MM.1S (cell line): ENCODE results near the gene ZNF699.

Source experiments
- DNase-seq: peaks from one replicate; pipeline ENCODE4 v3.0.0-alpha.2; 2015
- H2AFZ ChIP-seq: fragments of 300-600 bp; sonication (generic); 2 replicates; pipeline ENCODE4 v1.6.0; 2016; ENCODE audit warnings: antibody characterized with exemption, low read length
- H3F3A ChIP-seq: fragments of 300-600 bp; sonication (generic); 2 replicates; pipeline ENCODE4 v1.6.1; 2016; ENCODE audit warnings: mild to moderate bottlenecking, antibody characterized with exemption, low read length, moderate library complexity, mixed read lengths; ENCODE audit not compliant: insufficient read depth
- H3K27ac ChIP-seq: fragments of 300-600 bp; sonication (generic); 2 replicates; pipeline ENCODE4 v1.5.1; 2016; ENCODE audit warnings: mild to moderate bottlenecking, low read length
- H3K27me3 ChIP-seq: fragments of 300-600 bp; sonication (generic); replicated peaks from 2 replicates; pipeline ENCODE4 v1.6.0; 2016; ENCODE audit warnings: low read length; ENCODE audit not compliant: insufficient read depth
- H3K36me3 ChIP-seq: fragments of 300-600 bp; sonication (generic); replicated peaks from 2 replicates; pipeline ENCODE4 v1.6.1; 2016; ENCODE audit warnings: mild to moderate bottlenecking, low read length, mixed read lengths; ENCODE audit not compliant: insufficient read depth
- H3K4me1 ChIP-seq: fragments of 300-600 bp; sonication (generic); 2 replicates; pipeline ENCODE4 v1.6.1; 2016; ENCODE audit warnings: low read length, mixed read lengths
- H3K4me2 ChIP-seq: fragments of 300-600 bp; sonication (generic); 2 replicates; pipeline ENCODE4 v1.6.0; 2016; ENCODE audit warnings: low read depth, low read length
- H3K4me3 ChIP-seq: fragments of 300-600 bp; sonication (generic); 2 replicates; pipeline ENCODE4 v1.5.1; 2016; ENCODE audit warnings: low read length, mixed read lengths
- H3K79me2 ChIP-seq: fragments of 300-600 bp; sonication (generic); 2 replicates; pipeline ENCODE4 v1.6.1; 2016; ENCODE audit warnings: mixed run types, low read length, mixed read lengths
- H3K9ac ChIP-seq: fragments of 300-600 bp; sonication (generic); 2 replicates; pipeline ENCODE4 v1.6.1; 2016; ENCODE audit warnings: low read length, mixed read lengths
- H3K9me2 ChIP-seq: fragments of 300-600 bp; sonication (generic); replicated peaks from 2 replicates; pipeline ENCODE4 v1.6.1; 2016; ENCODE audit warnings: mild to moderate bottlenecking, low read length, mixed read lengths; ENCODE audit not compliant: insufficient read depth
- H3K9me3 ChIP-seq: fragments of 300-600 bp; sonication (generic); replicated peaks from 2 replicates; pipeline ENCODE4 v1.6.1; 2016; ENCODE audit warnings: mild to moderate bottlenecking, low read length, mixed read lengths; ENCODE audit not compliant: insufficient read depth
- H4K20me1 ChIP-seq: fragments of 300-600 bp; sonication (generic); 2 replicates; pipeline ENCODE4 v1.6.1; 2016; ENCODE audit warnings: mild to moderate bottlenecking, low read length, moderate library complexity, mixed read lengths; ENCODE audit not compliant: insufficient read depth
- CTCF ChIP-seq: fragments of 300-600 bp; sonication (generic); IDR thresholded peaks from 2 replicates; pipeline ENCODE4 v1.5.1; 2016; ENCODE audit warnings: antibody characterized with exemption, low read length, mixed read lengths
- EZH2 ChIP-seq: fragments of 300-600 bp; sonication (generic); optimal IDR thresholded peaks from 2 replicates; pipeline ENCODE3; 2017; ENCODE audit warnings: low read depth, mild to moderate bottlenecking, antibody characterized with exemption, low read length, mixed read lengths
- EZH2phosphoT487 ChIP-seq: fragments of 300-600 bp; sonication (generic); IDR thresholded peaks from 2 replicates; pipeline ENCODE4 v1.6.1; 2018; ENCODE audit warnings: antibody characterized with exemption, low read length

Gene ZNF699

GRCh38 chr19:9352505-9352904 lies 42.9 kb upstream of the ZNF699 start:
- no peaks in the 10 kb centered on the region for H3F3A ChIP-seq
- H3K9ac ChIP-seq: no peak overlapping the region
- H3K9me2 ChIP-seq: no peaks in the 10 kb centered on the region
- H3K4me2 ChIP-seq: no peak overlapping the region
- no peaks in the 10 kb centered on the region for H3K4me1 ChIP-seq
- H4K20me1 ChIP-seq: no peaks in the 10 kb centered on the region
- no peaks in the 10 kb centered on the region for H3K79me2 ChIP-seq
- no peaks in the 10 kb centered on the region for H3K27me3 ChIP-seq
- H3K9me3 ChIP-seq: no peaks in the 10 kb centered on the region
- no peak overlapping the region for H2AFZ ChIP-seq
- no peak for TF ChIP-seq EZH2phosphoT487
- H3K4me3 ChIP-seq: no peak overlapping the region
- no peak overlapping the region for H3K27ac ChIP-seq
- H3K36me3 ChIP-seq: no peaks in the 10 kb centered on the region
- no peak for DNase-seq

GRCh38 chr19:9348671-9349070 lies 39.0 kb upstream of the ZNF699 start:
- Histone ChIP-seq H3K27ac (no peak overlapping the region), H3K36me3 (no peaks in the 10 kb centered on the region), H3K9me2 (no peaks in the 10 kb centered on the region), H3K9me3 (no peaks in the 10 kb centered on the region), H3K4me3 (no peak overlapping the region), H3K4me1 (no peaks in the 10 kb centered on the region), H2AFZ (no peak overlapping the region), H3K4me2 (no peak overlapping the region), H3K9ac (no peak overlapping the region), H3K79me2 (no peaks in the 10 kb centered on the region), H4K20me1 (no peaks in the 10 kb centered on the region), H3F3A (no peaks in the 10 kb centered on the region; the same call in 1 of the 2 replicates), H3K27me3 (no peaks in the 10 kb centered on the region)
- DNase-seq: no peak
- TF ChIP-seq CTCF (no peak), EZH2 (no peak), EZH2phosphoT487 (no peak)

GRCh38 chr19:9348253-9348652 lies 38.6 kb upstream of the ZNF699 start:
- TF ChIP-seq EZH2: no peak
- TF ChIP-seq CTCF: no peak
- TF ChIP-seq EZH2phosphoT487: no peak
- no peaks in the 10 kb centered on the region for H3K9me2 ChIP-seq
- H3K79me2 ChIP-seq: no peaks in the 10 kb centered on the region
- no peaks in the 10 kb centered on the region for H4K20me1 ChIP-seq
- no peak overlapping the region for H3K27ac ChIP-seq
- no peak overlapping the region for H2AFZ ChIP-seq
- no peaks in the 10 kb centered on the region for H3K9me3 ChIP-seq
- no peaks in the 10 kb centered on the region; the same call in 1 of the 2 replicates for H3F3A ChIP-seq
- DNase-seq: no peak
- H3K27me3 ChIP-seq: no peaks in the 10 kb centered on the region
- H3K4me2 ChIP-seq: no peak overlapping the region
- H3K9ac ChIP-seq: no peak overlapping the region
- no peaks in the 10 kb centered on the region for H3K4me1 ChIP-seq
- no peak overlapping the region for H3K4me3 ChIP-seq
- no peaks in the 10 kb centered on the region for H3K36me3 ChIP-seq

GRCh38 chr19:9345005-9345404 lies 35.4 kb upstream of the ZNF699 start:
- Histone ChIP-seq H3K36me3 (peaks cover 12% of the 10 kb centered on the region), H3K4me2 (no peak overlapping the region), H3K9me2 (no peaks in the 10 kb centered on the region), H2AFZ (no peak overlapping the region), H4K20me1 (no peaks in the 10 kb centered on the region), H3K4me1 (no peaks in the 10 kb centered on the region), H3K9ac (no peak overlapping the region), H3K4me3 (no peak overlapping the region), H3F3A (no peaks in the 10 kb centered on the region; the same call in 1 of the 2 replicates), H3K79me2 (no peaks in the 10 kb centered on the region), H3K27ac (no peak overlapping the region), H3K9me3 (no peaks in the 10 kb centered on the region), H3K27me3 (no peaks in the 10 kb centered on the region)
- TF ChIP-seq EZH2phosphoT487: no peak
- TF ChIP-seq EZH2: no peak
- TF ChIP-seq CTCF: no peak
- no peak for DNase-seq
